Gastrocnemius medialis (tissue), 4 donors: ENCODE measurements around the gene SPSB4. TPM values are rescaled to one million over a fixed set of nuclear protein-coding genes. Genes with fewer than 3 reads are reported as not detected.

Source experiments
- ATAC-seq, 2 donors: fragments of 150-250 bp; one replicate each; pipeline ENCODE4 v1.9.1; 2016
- DNase-seq, 2 donors: peaks; one replicate each; pipeline ENCODE4 v3.0.0-alpha.2; 2019
- H3K27ac ChIP-seq, 4 donors: fragments of 200-600 bp; sonication (generic); 1 replicate in 1 of 4; 2 replicates in 3 of 4; pipeline ENCODE4 v1.5.1; 2016 to 2018; ENCODE audit warnings: mild to moderate bottlenecking in 2 of 4, moderate library complexity in 1 of 4
- H3K27me3 ChIP-seq, 3 donors: fragments of 200-600 bp; sonication (generic) in 2 of 3; 1 replicate in 1 of 3; 2 replicates in 2 of 3; pipeline versions ENCODE4 v1.5.1 to v1.6.0; 2016 to 2019; ENCODE audit warnings: mild to moderate bottlenecking in 1 of 3, moderate library complexity in 1 of 3
- H3K36me3 ChIP-seq, 2 donors: fragments of 200-600 bp; sonication (generic) in 1 of 2; one replicate each; pipeline ENCODE4 v1.5.1; 2017 to 2018
- H3K4me1 ChIP-seq, 2 donors: fragments of 200-600 bp; sonication (generic) in 1 of 2; one replicate each; pipeline ENCODE4 v1.5.1; 2016 to 2017; ENCODE audit warnings: mild to moderate bottlenecking in 2 of 2
- H3K4me3 ChIP-seq, 4 donors: fragments of 200-600 bp; sonication (generic) in 3 of 4; 1 replicate in 1 of 4; 2 replicates in 3 of 4; pipeline ENCODE4 v1.5.1; 2016 to 2019; ENCODE audit warnings: mild to moderate bottlenecking in 2 of 4
- H3K9me3 ChIP-seq, 3 donors: fragments of 200-600 bp; sonication (generic) in 2 of 3; 1 replicate in 1 of 3; 2 replicates in 2 of 3; pipeline ENCODE4 v1.5.1; 2016 to 2019
- POLR2A ChIP-seq, 2 donors: fragments of 450-650 bp; IDR thresholded peaks; one replicate each; pipeline ENCODE4 v1.6.1; 2017; ENCODE audit warnings: antibody characterized with exemption in 2 of 2, mild to moderate bottlenecking in 2 of 2, moderate library complexity in 2 of 2
- in situ Hi-C, 4 donors: fragments of 200-750 bp; cut with MboI; loops; one replicate each; pipeline versions ENCODE4 v1.15.0 to v1.8.0; 2017; ENCODE audit warnings: low sequenced_read_pairs in 4 of 4
- intact Hi-C: fragments of 100-400 bp; cut with DNase I; formaldehyde crosslinking; loops from one replicate; pipeline ENCODE4 v1.15.1; 2023; ENCODE audit warnings: low total_unique reads
- total RNA-seq, 4 donors: library from RNA; depleted of rRNA; stranded (reverse); fragments of >200 nt; gene quantifications; one replicate each; pipeline versions ENCODE4 v1.1.0 to v1.2.3, GENCODE V29; 2016
- TF ChIP-seq, protein P1 (sequence below), 5 experiments: fragments of 450-650 bp in 3 of 5; fragments of 200-600 bp in 2 of 5; sonication (generic) in 2 of 5; IDR thresholded peaks in 4 of 5; conservative IDR thresholded peaks in 1 of 5; 1 replicate in 4 of 5; 2 replicates in 1 of 5; pipeline ENCODE4 v1.5.1; 2016 to 2019; ENCODE audit warnings: antibody characterized with exemption in 5 of 5, mild to moderate bottlenecking in 3 of 5, moderate library complexity in 3 of 5

Gene SPSB4
- total RNA-seq, 4 donors from 2014 or later: 0.35 to 0.81 TPM; not detected in 2

DNA sequence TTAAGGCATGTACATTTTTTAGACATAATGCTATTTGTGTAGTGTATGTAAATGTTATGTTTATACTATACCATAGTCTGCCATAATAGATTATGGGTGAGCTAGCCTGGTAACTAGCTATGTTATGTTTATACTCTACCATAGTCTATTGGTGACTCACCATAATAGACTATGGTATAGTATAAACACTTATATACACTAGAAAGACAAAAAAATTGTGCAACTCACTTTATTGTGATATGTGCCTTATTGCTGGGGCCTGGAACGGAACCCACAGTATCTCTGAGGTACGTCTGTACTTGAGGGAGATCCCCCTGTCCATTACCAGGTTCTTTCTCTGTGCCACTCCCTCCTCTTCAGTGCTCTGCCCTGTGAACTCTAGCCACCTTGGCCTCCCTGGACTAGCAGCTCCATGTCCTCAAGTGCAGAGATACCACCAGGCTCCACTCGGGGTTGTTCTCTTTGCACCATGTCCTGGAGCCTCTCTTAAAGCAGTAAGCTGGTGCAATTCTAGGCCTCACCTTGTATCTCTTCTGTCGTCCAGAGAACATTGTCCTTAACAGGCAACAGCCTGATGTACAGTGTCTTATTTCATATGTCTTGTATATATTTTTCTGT lies 119.6 kb downstream of the SPSB4 start:
- TF ChIP-seq, protein P1, sequence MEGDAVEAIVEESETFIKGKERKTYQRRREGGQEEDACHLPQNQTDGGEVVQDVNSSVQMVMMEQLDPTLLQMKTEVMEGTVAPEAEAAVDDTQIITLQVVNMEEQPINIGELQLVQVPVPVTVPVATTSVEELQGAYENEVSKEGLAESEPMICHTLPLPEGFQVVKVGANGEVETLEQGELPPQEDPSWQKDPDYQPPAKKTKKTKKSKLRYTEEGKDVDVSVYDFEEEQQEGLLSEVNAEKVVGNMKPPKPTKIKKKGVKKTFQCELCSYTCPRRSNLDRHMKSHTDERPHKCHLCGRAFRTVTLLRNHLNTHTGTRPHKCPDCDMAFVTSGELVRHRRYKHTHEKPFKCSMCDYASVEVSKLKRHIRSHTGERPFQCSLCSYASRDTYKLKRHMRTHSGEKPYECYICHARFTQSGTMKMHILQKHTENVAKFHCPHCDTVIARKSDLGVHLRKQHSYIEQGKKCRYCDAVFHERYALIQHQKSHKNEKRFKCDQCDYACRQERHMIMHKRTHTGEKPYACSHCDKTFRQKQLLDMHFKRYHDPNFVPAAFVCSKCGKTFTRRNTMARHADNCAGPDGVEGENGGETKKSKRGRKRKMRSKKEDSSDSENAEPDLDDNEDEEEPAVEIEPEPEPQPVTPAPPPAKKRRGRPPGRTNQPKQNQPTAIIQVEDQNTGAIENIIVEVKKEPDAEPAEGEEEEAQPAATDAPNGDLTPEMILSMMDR (IDR thresholded peaks at IDR 0.05 in 4 of 5, conservative IDR thresholded peaks at IDR 0.05 in 1 of 5): no peak
- no peak for TF ChIP-seq POLR2A (IDR thresholded peaks at IDR 0.05)
- DNase-seq: no peak
- no peaks in the 10 kb centered on the region for H3K4me1 ChIP-seq
- H3K27ac ChIP-seq: no peak overlapping the region
- H3K9me3 ChIP-seq: no peaks in the 10 kb centered on the region
- intact Hi-C loops: no loop called here
- no peak for ATAC-seq
- H3K4me3 ChIP-seq: no peak overlapping the region
- in situ Hi-C loops: no loop called here
- H3K36me3 ChIP-seq: no peaks in the 10 kb centered on the region
- no peaks in the 10 kb centered on the region for H3K27me3 ChIP-seq

DNA sequence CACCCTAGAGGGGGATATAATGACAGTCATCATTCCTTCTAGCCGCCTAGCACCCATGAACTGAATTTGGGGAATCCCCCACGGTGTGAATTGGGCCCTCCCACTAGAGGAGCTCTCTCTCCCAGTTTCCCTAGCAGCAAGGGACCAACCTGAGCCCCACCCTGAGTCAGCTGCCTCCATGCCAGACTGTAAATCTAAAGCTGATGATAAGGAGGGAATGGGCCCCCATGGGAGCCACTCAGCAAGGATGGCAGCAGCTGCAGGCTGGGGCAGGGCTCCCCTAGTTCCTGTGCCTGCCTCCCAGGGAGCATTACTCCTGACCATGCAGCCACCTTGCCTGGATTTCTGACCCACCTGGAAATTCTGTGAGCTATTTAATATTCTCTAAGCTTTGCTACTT lies 123.5 kb downstream of the SPSB4 start:
- H3K4me3 ChIP-seq: no peak overlapping the region
- H3K36me3 ChIP-seq: no peaks in the 10 kb centered on the region
- ATAC-seq (no peak), DNase-seq (no peak)
- no peaks in the 10 kb centered on the region for H3K9me3 ChIP-seq
- TF ChIP-seq, protein P1 (IDR thresholded peaks at IDR 0.05 in 4 of 5, conservative IDR thresholded peaks at IDR 0.05 in 1 of 5): no peak
- no peak for TF ChIP-seq POLR2A (IDR thresholded peaks at IDR 0.05)
- intact Hi-C loops: no loop called here
- no peaks in the 10 kb centered on the region for H3K27me3 ChIP-seq
- H3K4me1 ChIP-seq: no peaks in the 10 kb centered on the region
- H3K27ac ChIP-seq: no peak overlapping the region
- in situ Hi-C loops: loop anchor here in 1 of 4 donors (25.0 kb wide), 1 partner anchor 287 kb away; no protein-coding TSS in a partner anchor

DNA sequence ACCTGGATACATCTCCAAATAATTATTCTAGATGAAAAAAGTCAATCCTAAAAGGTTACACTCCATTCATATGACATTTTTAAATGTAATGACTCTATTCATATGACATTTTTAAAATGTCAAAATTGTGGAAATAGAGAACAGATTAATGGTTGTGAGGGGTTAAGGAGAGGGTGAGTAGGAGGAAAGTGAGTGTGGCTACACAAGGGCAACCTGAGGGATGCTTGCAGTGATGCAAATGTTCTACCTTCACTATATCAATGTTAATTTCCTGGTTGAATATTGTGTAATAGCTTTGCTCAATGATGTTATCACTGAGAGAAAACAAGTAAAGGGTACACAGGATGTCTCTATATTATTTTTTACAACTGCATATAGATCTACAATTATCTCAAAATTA lies 125.6 kb downstream of the SPSB4 start:
- H3K27ac ChIP-seq: no peak overlapping the region
- ATAC-seq: no peak
- TF ChIP-seq, protein P1 (IDR thresholded peaks at IDR 0.05 in 4 of 5, conservative IDR thresholded peaks at IDR 0.05 in 1 of 5): no peak
- TF ChIP-seq POLR2A (IDR thresholded peaks at IDR 0.05): no peak
- no peak for DNase-seq
- no peaks in the 10 kb centered on the region for H3K4me1 ChIP-seq
- H3K9me3 ChIP-seq: no peaks in the 10 kb centered on the region
- intact Hi-C loops: no loop called here
- H3K27me3 ChIP-seq: no peaks in the 10 kb centered on the region
- in situ Hi-C loops: loop anchor here in 1 of 4 donors (25.0 kb wide), 1 partner anchor 289 kb away; no protein-coding TSS in a partner anchor
- H3K36me3 ChIP-seq: no peaks in the 10 kb centered on the region
- H3K4me3 ChIP-seq: no peak overlapping the region

DNA sequence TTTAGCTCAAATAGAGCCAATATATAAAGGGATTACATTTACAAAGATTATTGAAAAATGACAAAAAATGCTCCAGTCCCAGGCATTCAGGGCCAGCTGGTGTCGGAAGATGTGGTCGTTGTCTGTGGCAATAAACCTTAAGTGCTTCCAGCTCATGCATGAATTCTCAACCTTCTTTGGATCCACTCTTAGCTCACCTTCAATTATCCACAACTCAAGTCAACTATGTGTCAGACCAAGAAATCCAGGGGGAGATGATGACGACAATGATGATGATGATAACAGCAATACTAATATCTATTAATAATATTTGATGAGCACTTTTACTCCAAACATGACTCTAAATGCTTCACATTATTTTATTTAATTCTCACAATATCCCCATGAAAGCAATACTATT lies 126.9 kb downstream of the SPSB4 start:
- Histone ChIP-seq H3K36me3 (no peaks in the 10 kb centered on the region), H3K27me3 (no peaks in the 10 kb centered on the region), H3K4me3 (no peak overlapping the region), H3K4me1 (no peaks in the 10 kb centered on the region), H3K27ac (no peak overlapping the region), H3K9me3 (no peaks in the 10 kb centered on the region)
- no peak for DNase-seq
- intact Hi-C loops (no loop called here), in situ Hi-C loops (loop anchor here in 1 of 4 donors (25.0 kb wide), 1 partner anchor 291 kb away; no protein-coding TSS in a partner anchor)
- TF ChIP-seq, protein P1 (IDR thresholded peaks at IDR 0.05 in 4 of 5, conservative IDR thresholded peaks at IDR 0.05 in 1 of 5): no peak
- TF ChIP-seq POLR2A (IDR thresholded peaks at IDR 0.05): no peak
- ATAC-seq: no peak
